RWPE1 (cell line): ENCODE data around the gene SRCAP.

ENCODE experiments used
- CTCF ChIA-PET: fragments of 350-600 bp; sonication (Branson Sonifier 250); formaldehyde crosslinking; extraction: SDS; loops from one replicate; lab custom pipeline; 2021; lab: Yijun Ruan, JAX
- POLR2A ChIA-PET: fragments of 400-600 bp; formaldehyde crosslinking; extraction: SDS; loops from one replicate; lab custom pipeline; 2020; ENCODE audit warnings: antibody characterized with exemption; ENCODE audit not compliant: low non-redundant PET; lab: Yijun Ruan, JAX
- DNase-seq: peaks from one replicate; pipeline ENCODE4 v3.0.0; 2012; ENCODE audit warnings: low spot score
- H3K27ac ChIP-seq: fragments of 450-650 bp; 2 replicates; pipeline ENCODE4 v1.5.1; 2017
- CTCF ChIP-seq: fragments of 450-650 bp; conservative IDR thresholded peaks from 2 replicates; pipeline ENCODE4 v1.5.1; 2017; ENCODE audit warnings: low read depth, mild to moderate bottlenecking

SRCAP gene

GRCh38 chr16:30652718-30653117, 46.3 kb upstream of the SRCAP start:
- no peak for DNase-seq
- H3K27ac ChIP-seq: peak overlapping the region; percentile 98
- TF ChIP-seq CTCF: no peak
- ChIA-PET CTCF (no interaction called here), POLR2A (interaction anchor here (0.7 kb wide), 1 partner anchor 9 kb away, joined by 3 read pairs; no protein-coding TSS in a partner anchor)

- ChIA-PET POLR2A (no interaction called here), CTCF (interaction anchor here (1.8 kb wide), 1 partner anchor 39 kb away, joined by 4 read pairs; no protein-coding TSS in a partner anchor)
- H3K27ac ChIP-seq: peak overlapping the region; percentile 98
- no peak for TF ChIP-seq CTCF
- DNase-seq: no peak
These were observed 44.1 kb upstream of the SRCAP start for GRCh38 chr16:30654856-30655255.

- peak overlapping the region; percentile 98 for H3K27ac ChIP-seq
- ChIA-PET POLR2A (no interaction called here), CTCF (interaction anchor here (0.6 kb wide), 1 partner anchor 102 kb away, joined by 3 read pairs; no protein-coding TSS in a partner anchor)
- no peak for TF ChIP-seq CTCF
- DNase-seq: no peak
These were observed 43.1 kb upstream of the SRCAP start for GRCh38 chr16:30655815-30656347.

GRCh38 chr16:30656388-30656787, 42.6 kb upstream of the SRCAP start:
- H3K27ac ChIP-seq: peak overlapping the region; percentile 98
- TF ChIP-seq CTCF: no peak
- DNase-seq: no peak
- POLR2A ChIA-PET: no interaction called here
- CTCF ChIA-PET: interaction anchor here (0.6 kb wide), 1 partner anchor 101 kb away, joined by 3 read pairs; no protein-coding TSS in a partner anchor

GRCh38 chr16:30656974-30657865, 41.8 kb upstream of the SRCAP start:
- no peak for TF ChIP-seq CTCF
- H3K27ac ChIP-seq: peak overlapping the region; percentile 98
- DNase-seq: peak; percentile 21
- ChIA-PET POLR2A (no interaction called here), CTCF (interaction anchor here (0.7 kb wide), 1 partner anchor 940 kb away, joined by 4 read pairs; no protein-coding TSS in a partner anchor)
